Measurements from ENCODE around the gene SLC15A3. TPM values are rescaled to one million over a fixed set of nuclear protein-coding genes. Genes with fewer than 3 reads are reported as not detected.

Gene SLC15A3
- total and polyA plus RNA-seq, 2 experiments from 2014 or later = 14.2 to 15.8 TPM

DNA sequence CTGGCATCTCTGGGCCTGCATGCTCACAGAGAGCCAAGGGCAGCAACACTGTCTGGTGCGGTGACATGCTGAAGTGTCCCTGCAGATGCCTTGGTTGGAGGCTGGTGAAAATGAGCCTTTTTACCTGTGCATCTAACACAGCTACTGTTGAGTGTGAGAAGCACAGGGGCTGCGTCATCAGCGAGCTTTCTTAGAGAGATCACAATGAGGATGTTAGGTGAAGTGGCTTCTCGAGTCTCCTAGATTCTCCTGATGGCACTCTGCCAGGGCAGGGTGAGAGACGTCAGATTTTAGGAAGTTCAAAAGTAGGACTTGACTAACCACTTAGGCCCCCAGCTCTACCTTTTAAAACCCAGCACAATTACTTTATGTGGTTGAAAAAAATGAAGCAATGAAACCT, 3.6 kb upstream of the SLC15A3 start:
- TF ChIP-seq, protein P1, sequence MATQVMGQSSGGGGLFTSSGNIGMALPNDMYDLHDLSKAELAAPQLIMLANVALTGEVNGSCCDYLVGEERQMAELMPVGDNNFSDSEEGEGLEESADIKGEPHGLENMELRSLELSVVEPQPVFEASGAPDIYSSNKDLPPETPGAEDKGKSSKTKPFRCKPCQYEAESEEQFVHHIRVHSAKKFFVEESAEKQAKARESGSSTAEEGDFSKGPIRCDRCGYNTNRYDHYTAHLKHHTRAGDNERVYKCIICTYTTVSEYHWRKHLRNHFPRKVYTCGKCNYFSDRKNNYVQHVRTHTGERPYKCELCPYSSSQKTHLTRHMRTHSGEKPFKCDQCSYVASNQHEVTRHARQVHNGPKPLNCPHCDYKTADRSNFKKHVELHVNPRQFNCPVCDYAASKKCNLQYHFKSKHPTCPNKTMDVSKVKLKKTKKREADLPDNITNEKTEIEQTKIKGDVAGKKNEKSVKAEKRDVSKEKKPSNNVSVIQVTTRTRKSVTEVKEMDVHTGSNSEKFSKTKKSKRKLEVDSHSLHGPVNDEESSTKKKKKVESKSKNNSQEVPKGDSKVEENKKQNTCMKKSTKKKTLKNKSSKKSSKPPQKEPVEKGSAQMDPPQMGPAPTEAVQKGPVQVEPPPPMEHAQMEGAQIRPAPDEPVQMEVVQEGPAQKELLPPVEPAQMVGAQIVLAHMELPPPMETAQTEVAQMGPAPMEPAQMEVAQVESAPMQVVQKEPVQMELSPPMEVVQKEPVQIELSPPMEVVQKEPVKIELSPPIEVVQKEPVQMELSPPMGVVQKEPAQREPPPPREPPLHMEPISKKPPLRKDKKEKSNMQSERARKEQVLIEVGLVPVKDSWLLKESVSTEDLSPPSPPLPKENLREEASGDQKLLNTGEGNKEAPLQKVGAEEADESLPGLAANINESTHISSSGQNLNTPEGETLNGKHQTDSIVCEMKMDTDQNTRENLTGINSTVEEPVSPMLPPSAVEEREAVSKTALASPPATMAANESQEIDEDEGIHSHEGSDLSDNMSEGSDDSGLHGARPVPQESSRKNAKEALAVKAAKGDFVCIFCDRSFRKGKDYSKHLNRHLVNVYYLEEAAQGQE (IDR thresholded peaks at IDR 0.05; ENCODE audit: unreplicated experiment) = no peak
- no peak for TF ChIP-seq POLR2AphosphoS5 (IDR thresholded peaks at IDR 0.05; ENCODE audit: low read depth)
- TF ChIP-seq, protein P2, sequence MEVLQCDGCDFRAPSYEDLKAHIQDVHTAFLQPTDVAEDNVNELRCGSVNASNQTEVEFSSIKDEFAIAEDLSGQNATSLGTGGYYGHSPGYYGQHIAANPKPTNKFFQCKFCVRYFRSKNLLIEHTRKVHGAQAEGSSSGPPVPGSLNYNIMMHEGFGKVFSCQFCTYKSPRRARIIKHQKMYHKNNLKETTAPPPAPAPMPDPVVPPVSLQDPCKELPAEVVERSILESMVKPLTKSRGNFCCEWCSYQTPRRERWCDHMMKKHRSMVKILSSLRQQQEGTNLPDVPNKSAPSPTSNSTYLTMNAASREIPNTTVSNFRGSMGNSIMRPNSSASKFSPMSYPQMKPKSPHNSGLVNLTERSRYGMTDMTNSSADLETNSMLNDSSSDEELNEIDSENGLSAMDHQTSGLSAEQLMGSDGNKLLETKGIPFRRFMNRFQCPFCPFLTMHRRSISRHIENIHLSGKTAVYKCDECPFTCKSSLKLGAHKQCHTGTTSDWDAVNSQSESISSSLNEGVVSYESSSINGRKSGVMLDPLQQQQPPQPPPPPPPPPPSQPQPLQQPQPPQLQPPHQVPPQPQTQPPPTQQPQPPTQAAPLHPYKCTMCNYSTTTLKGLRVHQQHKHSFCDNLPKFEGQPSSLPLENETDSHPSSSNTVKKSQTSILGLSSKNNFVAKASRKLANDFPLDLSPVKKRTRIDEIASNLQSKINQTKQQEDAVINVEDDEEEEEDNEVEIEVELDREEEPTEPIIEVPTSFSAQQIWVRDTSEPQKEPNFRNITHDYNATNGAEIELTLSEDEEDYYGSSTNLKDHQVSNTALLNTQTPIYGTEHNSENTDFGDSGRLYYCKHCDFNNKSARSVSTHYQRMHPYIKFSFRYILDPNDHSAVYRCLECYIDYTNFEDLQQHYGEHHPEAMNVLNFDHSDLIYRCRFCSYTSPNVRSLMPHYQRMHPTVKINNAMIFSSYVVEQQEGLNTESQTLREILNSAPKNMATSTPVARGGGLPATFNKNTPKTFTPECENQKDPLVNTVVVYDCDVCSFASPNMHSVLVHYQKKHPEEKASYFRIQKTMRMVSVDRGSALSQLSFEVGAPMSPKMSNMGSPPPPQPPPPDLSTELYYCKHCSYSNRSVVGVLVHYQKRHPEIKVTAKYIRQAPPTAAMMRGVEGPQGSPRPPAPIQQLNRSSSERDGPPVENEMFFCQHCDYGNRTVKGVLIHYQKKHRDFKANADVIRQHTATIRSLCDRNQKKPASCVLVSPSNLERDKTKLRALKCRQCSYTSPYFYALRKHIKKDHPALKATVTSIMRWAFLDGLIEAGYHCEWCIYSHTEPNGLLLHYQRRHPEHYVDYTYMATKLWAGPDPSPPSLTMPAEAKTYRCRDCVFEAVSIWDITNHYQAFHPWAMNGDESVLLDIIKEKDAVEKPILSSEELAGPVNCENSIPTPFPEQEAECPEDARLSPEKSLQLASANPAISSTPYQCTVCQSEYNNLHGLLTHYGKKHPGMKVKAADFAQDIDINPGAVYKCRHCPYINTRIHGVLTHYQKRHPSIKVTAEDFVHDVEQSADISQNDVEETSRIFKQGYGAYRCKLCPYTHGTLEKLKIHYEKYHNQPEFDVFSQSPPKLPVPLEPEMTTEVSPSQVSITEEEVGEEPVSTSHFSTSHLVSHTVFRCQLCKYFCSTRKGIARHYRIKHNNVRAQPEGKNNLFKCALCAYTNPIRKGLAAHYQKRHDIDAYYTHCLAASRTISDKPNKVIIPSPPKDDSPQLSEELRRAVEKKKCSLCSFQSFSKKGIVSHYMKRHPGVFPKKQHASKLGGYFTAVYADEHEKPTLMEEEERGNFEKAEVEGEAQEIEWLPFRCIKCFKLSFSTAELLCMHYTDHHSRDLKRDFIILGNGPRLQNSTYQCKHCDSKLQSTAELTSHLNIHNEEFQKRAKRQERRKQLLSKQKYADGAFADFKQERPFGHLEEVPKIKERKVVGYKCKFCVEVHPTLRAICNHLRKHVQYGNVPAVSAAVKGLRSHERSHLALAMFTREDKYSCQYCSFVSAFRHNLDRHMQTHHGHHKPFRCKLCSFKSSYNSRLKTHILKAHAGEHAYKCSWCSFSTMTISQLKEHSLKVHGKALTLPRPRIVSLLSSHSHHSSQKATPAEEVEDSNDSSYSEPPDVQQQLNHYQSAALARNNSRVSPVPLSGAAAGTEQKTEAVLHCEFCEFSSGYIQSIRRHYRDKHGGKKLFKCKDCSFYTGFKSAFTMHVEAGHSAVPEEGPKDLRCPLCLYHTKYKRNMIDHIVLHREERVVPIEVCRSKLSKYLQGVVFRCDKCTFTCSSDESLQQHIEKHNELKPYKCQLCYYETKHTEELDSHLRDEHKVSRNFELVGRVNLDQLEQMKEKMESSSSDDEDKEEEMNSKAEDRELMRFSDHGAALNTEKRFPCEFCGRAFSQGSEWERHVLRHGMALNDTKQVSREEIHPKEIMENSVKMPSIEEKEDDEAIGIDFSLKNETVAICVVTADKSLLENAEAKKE (CRISPR knock-in tag; IDR thresholded peaks at IDR 0.05) = no peak
- TF ChIP-seq EZH2 (IDR thresholded peaks at IDR 0.05; ENCODE audit: low read depth, unreplicated experiment) = no peak
- TF ChIP-seq NANOG (IDR thresholded peaks at IDR 0.05; ENCODE audit: borderline replicate concordance) = no peak
- no peak for TF ChIP-seq CREB1 (CRISPR knock-in tag; IDR thresholded peaks at IDR 0.05; ENCODE audit: low read depth)
- no peak for TF ChIP-seq EZH2phosphoT487 (IDR thresholded peaks at IDR 0.05; ENCODE audit: unreplicated experiment)
- TF ChIP-seq, protein P3, sequence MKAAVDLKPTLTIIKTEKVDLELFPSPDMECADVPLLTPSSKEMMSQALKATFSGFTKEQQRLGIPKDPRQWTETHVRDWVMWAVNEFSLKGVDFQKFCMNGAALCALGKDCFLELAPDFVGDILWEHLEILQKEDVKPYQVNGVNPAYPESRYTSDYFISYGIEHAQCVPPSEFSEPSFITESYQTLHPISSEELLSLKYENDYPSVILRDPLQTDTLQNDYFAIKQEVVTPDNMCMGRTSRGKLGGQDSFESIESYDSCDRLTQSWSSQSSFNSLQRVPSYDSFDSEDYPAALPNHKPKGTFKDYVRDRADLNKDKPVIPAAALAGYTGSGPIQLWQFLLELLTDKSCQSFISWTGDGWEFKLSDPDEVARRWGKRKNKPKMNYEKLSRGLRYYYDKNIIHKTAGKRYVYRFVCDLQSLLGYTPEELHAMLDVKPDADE (IDR thresholded peaks at IDR 0.05) = no peak
- no peak for TF ChIP-seq ZNF114 (CRISPR knock-in tag; IDR thresholded peaks at IDR 0.05)
- TF ChIP-seq, protein P4, sequence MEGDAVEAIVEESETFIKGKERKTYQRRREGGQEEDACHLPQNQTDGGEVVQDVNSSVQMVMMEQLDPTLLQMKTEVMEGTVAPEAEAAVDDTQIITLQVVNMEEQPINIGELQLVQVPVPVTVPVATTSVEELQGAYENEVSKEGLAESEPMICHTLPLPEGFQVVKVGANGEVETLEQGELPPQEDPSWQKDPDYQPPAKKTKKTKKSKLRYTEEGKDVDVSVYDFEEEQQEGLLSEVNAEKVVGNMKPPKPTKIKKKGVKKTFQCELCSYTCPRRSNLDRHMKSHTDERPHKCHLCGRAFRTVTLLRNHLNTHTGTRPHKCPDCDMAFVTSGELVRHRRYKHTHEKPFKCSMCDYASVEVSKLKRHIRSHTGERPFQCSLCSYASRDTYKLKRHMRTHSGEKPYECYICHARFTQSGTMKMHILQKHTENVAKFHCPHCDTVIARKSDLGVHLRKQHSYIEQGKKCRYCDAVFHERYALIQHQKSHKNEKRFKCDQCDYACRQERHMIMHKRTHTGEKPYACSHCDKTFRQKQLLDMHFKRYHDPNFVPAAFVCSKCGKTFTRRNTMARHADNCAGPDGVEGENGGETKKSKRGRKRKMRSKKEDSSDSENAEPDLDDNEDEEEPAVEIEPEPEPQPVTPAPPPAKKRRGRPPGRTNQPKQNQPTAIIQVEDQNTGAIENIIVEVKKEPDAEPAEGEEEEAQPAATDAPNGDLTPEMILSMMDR (conservative IDR thresholded peaks at IDR 0.05; ENCODE audit: low read depth in 2 of 2) = no peak
- TF ChIP-seq JUNB (IDR thresholded peaks at IDR 0.05; ENCODE audit: unreplicated experiment) = no peak
- TF ChIP-seq ZNF331 (CRISPR knock-in tag; IDR thresholded peaks at IDR 0.05; ENCODE audit: low read depth) = no peak
- TF ChIP-seq STAT1 (IDR thresholded peaks at IDR 0.05; ENCODE audit: unreplicated experiment) = no peak
- no peak for ATAC-seq

More for the DNA sequence above, 3.6 kb upstream of the SLC15A3 start:
- H3K4me3 Mint-ChIP-seq = no peak overlapping the region
- no peak overlapping the region for H3K4me2 ChIP-seq
- H3K4me1 Mint-ChIP-seq = peaks cover 9% of the 10 kb centered on the region
- H3F3A ChIP-seq (replicated peaks; ENCODE audit: low read depth) = no peaks in the 10 kb centered on the region
- peaks cover 15% of the 10 kb centered on the region for H3K27me3 ChIP-seq (ENCODE audit: insufficient read depth)
- H3K4me1 ChIP-seq (ENCODE audit: insufficient read depth) = peaks cover 9% of the 10 kb centered on the region
- H3K9me2 ChIP-seq (ENCODE audit: insufficient read depth) = no peaks in the 10 kb centered on the region
- no peaks in the 10 kb centered on the region for H4K20me1 ChIP-seq (replicated peaks; ENCODE audit: insufficient read depth)
- no peak overlapping the region for H3K27ac Mint-ChIP-seq
- H3K27ac ChIP-seq (ENCODE audit: low read depth) = no peak overlapping the region
- H3K36me3 ChIP-seq (ENCODE audit: insufficient read depth) = no peaks in the 10 kb centered on the region
- no peak overlapping the region for H2AFZ ChIP-seq
- no peak overlapping the region for H3K4me3 ChIP-seq
- no peak for DNase-seq (ENCODE audit: low spot score)
- no peaks in the 10 kb centered on the region for H3K9me3 Mint-ChIP-seq
- H3K36me3 Mint-ChIP-seq (ENCODE audit: low read depth) = no peaks in the 10 kb centered on the region
- no peaks in the 10 kb centered on the region for H3K79me2 ChIP-seq (replicated peaks; ENCODE audit: insufficient read depth)
- H3K27me3 Mint-ChIP-seq (ENCODE audit: insufficient read depth, low read depth, poor library complexity) = peaks cover 19% of the 10 kb centered on the region
